Dendritic cell treated with granulocyte-macrophage colony-stimulating factor and Interleukin-4, amounts not matched to agents 40 ng/mL and 50 ng/mL, for 4 days (primary cell): Measurements from ENCODE around the gene FFAR2.
A peak's percentile ranks its signal among the peaks of the same experiment; 100 is the strongest.
"Not testable (repeated sequence)": the region's sequence is repeated elsewhere in the genome, so short reads cannot be mapped to it uniquely, and the experiment has no call there.

Experiments used
- H3K27ac Mint-ChIP-seq: one replicate; pipeline ENCODE4 v1.8.0; 2022; ENCODE audit warnings: mild to moderate bottlenecking, mixed read lengths
- H3K27me3 Mint-ChIP-seq: one replicate; pipeline ENCODE4 v1.8.0; 2022; ENCODE audit warnings: mild to moderate bottlenecking, mixed read lengths
- H3K36me3 Mint-ChIP-seq: one replicate; pipeline ENCODE4 v1.8.0; 2022; ENCODE audit warnings: low read depth, mixed read lengths
- H3K4me1 Mint-ChIP-seq: one replicate; pipeline ENCODE4 v1.8.0; 2022; ENCODE audit warnings: low read depth, mixed read lengths
- H3K4me3 Mint-ChIP-seq: one replicate; pipeline ENCODE4 v1.8.0; 2022; ENCODE audit warnings: mild to moderate bottlenecking, moderate library complexity, mixed read lengths
- H3K9me3 Mint-ChIP-seq: one replicate; pipeline ENCODE4 v1.8.0; 2022; ENCODE audit warnings: mixed read lengths
- intact Hi-C: fragments of 100-400 bp; cut with micrococcal nuclease; formaldehyde crosslinking; loops from one replicate; pipeline ENCODE4 v1.15.0; 2022

Gene FFAR2

GRCh38 chr19:35447606-35448469 lies at the start of gene FFAR2:
TSS of gene FFAR2 (plus strand) at chr19:35448257. CDS start at chr19:35449715, 1,458 bp downstream.
- Mint-ChIP-seq H3K4me3 (peak within 1 kb of the TSS; percentile 28), H3K9me3 (no peaks in the 10 kb centered on the region), H3K36me3 (no peaks in the 10 kb centered on the region), H3K4me1 (peaks cover 73% of the 10 kb centered on the region), H3K27ac (peak within 1 kb of the TSS; percentile 87), H3K27me3 (peaks cover 20% of the 10 kb centered on the region)
- intact Hi-C loops, result loop anchor here (2.0 kb wide), 1 partner anchor 15 kb away; no protein-coding TSS in a partner anchor

GRCh38 chr19:35398570-35398969 lies 49.5 kb upstream of the FFAR2 start:
- no peaks in the 10 kb centered on the region for H3K9me3 Mint-ChIP-seq
- peaks cover 16% of the 10 kb centered on the region for H3K27me3 Mint-ChIP-seq
- H3K36me3 Mint-ChIP-seq, result no peaks in the 10 kb centered on the region
- peaks cover 33% of the 10 kb centered on the region for H3K4me1 Mint-ChIP-seq
- intact Hi-C loops, result no loop called here
- no peak overlapping the region for H3K4me3 Mint-ChIP-seq
- H3K27ac Mint-ChIP-seq, result no peak overlapping the region

- Mint-ChIP-seq H3K27ac (no peak overlapping the region), H3K4me3 (no peak overlapping the region), H3K4me1 (peaks cover 36% of the 10 kb centered on the region), H3K27me3 (peaks cover 17% of the 10 kb centered on the region), H3K36me3 (no peaks in the 10 kb centered on the region), H3K9me3 (no peaks in the 10 kb centered on the region)
- intact Hi-C loops, result no loop called here
Observed at GRCh38 chr19:35399231-35399630, 48.8 kb upstream of the FFAR2 start.

- H3K27me3 Mint-ChIP-seq, result peaks cover 24% of the 10 kb centered on the region
- H3K9me3 Mint-ChIP-seq, result no peaks in the 10 kb centered on the region
- intact Hi-C loops, result no loop called here
- H3K36me3 Mint-ChIP-seq, result no peaks in the 10 kb centered on the region
- no peak overlapping the region for H3K27ac Mint-ChIP-seq
- no peak overlapping the region for H3K4me3 Mint-ChIP-seq
- peaks cover 44% of the 10 kb centered on the region for H3K4me1 Mint-ChIP-seq
Observed at GRCh38 chr19:35399948-35400772, 47.9 kb upstream of the FFAR2 start.

- no peaks in the 10 kb centered on the region for H3K36me3 Mint-ChIP-seq
- H3K27me3 Mint-ChIP-seq, result peaks cover 27% of the 10 kb centered on the region
- no peak overlapping the region for H3K27ac Mint-ChIP-seq
- H3K4me1 Mint-ChIP-seq, result peaks cover 44% of the 10 kb centered on the region
- intact Hi-C loops, result no loop called here
- H3K9me3 Mint-ChIP-seq, result no peaks in the 10 kb centered on the region
- H3K4me3 Mint-ChIP-seq, result no peak overlapping the region
Observed at GRCh38 chr19:35400773-35401100, 47.3 kb upstream of the FFAR2 start.

- intact Hi-C loops, H3K27ac Mint-ChIP-seq: not testable (repeated sequence)
Observed at GRCh38 chr19:35401416-35401815, 46.6 kb upstream of the FFAR2 start.

GRCh38 chr19:35403116-35403760 lies 44.8 kb upstream of the FFAR2 start:
- Mint-ChIP-seq H3K4me3 (no peak overlapping the region), H3K27ac (no peak overlapping the region), H3K4me1 (peaks cover 44% of the 10 kb centered on the region), H3K27me3 (peaks cover 48% of the 10 kb centered on the region), H3K36me3 (no peaks in the 10 kb centered on the region), H3K9me3 (no peaks in the 10 kb centered on the region)
- intact Hi-C loops, result no loop called here

More at GRCh38 chr19:35401416-35401815, 46.6 kb upstream of the FFAR2 start:
- H3K9me3 Mint-ChIP-seq, H3K4me3 Mint-ChIP-seq, H3K36me3 Mint-ChIP-seq: not testable (repeated sequence)
- Mint-ChIP-seq H3K27me3 (peaks cover 34% of the 10 kb centered on the region), H3K4me1 (peaks cover 43% of the 10 kb centered on the region)

- H3K27ac Mint-ChIP-seq, result no peak overlapping the region
- peaks cover 51% of the 10 kb centered on the region for H3K27me3 Mint-ChIP-seq
Observed at GRCh38 chr19:35404879-35405622, 43.0 kb upstream of the FFAR2 start.

GRCh38 chr19:35407619-35408018 lies 40.4 kb upstream of the FFAR2 start:
- Mint-ChIP-seq H3K36me3 (no peaks in the 10 kb centered on the region), H3K9me3 (no peaks in the 10 kb centered on the region), H3K4me1 (peaks cover 34% of the 10 kb centered on the region), H3K27ac (no peak overlapping the region), H3K27me3 (peaks cover 62% of the 10 kb centered on the region), H3K4me3 (no peak overlapping the region)
- intact Hi-C loops, result no loop called here

More at GRCh38 chr19:35404879-35405622, 43.0 kb upstream of the FFAR2 start:
- peaks cover 51% of the 10 kb centered on the region for H3K4me1 Mint-ChIP-seq
- no peak overlapping the region for H3K4me3 Mint-ChIP-seq
- no peaks in the 10 kb centered on the region for H3K9me3 Mint-ChIP-seq
- intact Hi-C loops, result no loop called here
- no peaks in the 10 kb centered on the region for H3K36me3 Mint-ChIP-seq

- Mint-ChIP-seq H3K36me3 (no peaks in the 10 kb centered on the region), H3K4me3 (no peak overlapping the region), H3K4me1 (peaks cover 34% of the 10 kb centered on the region), H3K9me3 (no peaks in the 10 kb centered on the region), H3K27ac (no peak overlapping the region), H3K27me3 (peaks cover 65% of the 10 kb centered on the region)
- intact Hi-C loops, result no loop called here
Observed at GRCh38 chr19:35408284-35409171, 39.5 kb upstream of the FFAR2 start.

- Mint-ChIP-seq H3K27ac (no peak overlapping the region), H3K9me3 (no peaks in the 10 kb centered on the region), H3K27me3 (peaks cover 71% of the 10 kb centered on the region), H3K4me3 (no peak overlapping the region), H3K36me3 (no peaks in the 10 kb centered on the region), H3K4me1 (peaks cover 31% of the 10 kb centered on the region)
- intact Hi-C loops, result no loop called here
Observed at GRCh38 chr19:35409191-35409590, 38.9 kb upstream of the FFAR2 start.

GRCh38 chr19:35410487-35410886 lies 37.6 kb upstream of the FFAR2 start:
- no peaks in the 10 kb centered on the region for H3K9me3 Mint-ChIP-seq
- peaks cover 19% of the 10 kb centered on the region for H3K4me1 Mint-ChIP-seq
- no peak overlapping the region for H3K27ac Mint-ChIP-seq
- H3K27me3 Mint-ChIP-seq, result peaks cover 71% of the 10 kb centered on the region
- intact Hi-C loops, result loop anchor here (10.0 kb wide), 1 partner anchor 56 kb away; the partner anchor contains the start of gene FFAR3
- no peak overlapping the region for H3K4me3 Mint-ChIP-seq
- H3K36me3 Mint-ChIP-seq, result no peaks in the 10 kb centered on the region
